Effector memory CD8-positive, alpha-beta T cell (primary cell): ENCODE measurements around the gene ZNF366.

Experiments used
- ATAC-seq: fragments of 150-1000 bp; cut with Tn5 transposase; replicated peaks from 2 replicates; pipeline ENCODE4 v1.10.0; 2021; ENCODE audit warnings: mild to moderate bottlenecking, moderate library complexity
- DNase-seq, 3 experiments: peaks; one replicate each; pipeline ENCODE4 v3.0.0; 2021
- H3K27ac Mint-ChIP-seq, 2 donors: one replicate each; pipeline ENCODE4 v1.8.0; 2022; ENCODE audit warnings: mild to moderate bottlenecking in 2 of 2, mixed read lengths in 2 of 2, moderate library complexity in 2 of 2
- H3K27me3 Mint-ChIP-seq, 2 donors: one replicate each; pipeline ENCODE4 v1.8.0; 2022; ENCODE audit warnings: mixed read lengths in 2 of 2
- H3K36me3 Mint-ChIP-seq: one replicate; pipeline ENCODE4 v1.8.0; 2022; ENCODE audit warnings: mild to moderate bottlenecking, moderate library complexity, mixed read lengths; ENCODE audit not compliant: insufficient read depth
- H3K4me1 Mint-ChIP-seq, 2 donors: one replicate each; pipeline ENCODE4 v1.8.0; 2022; ENCODE audit warnings: low read depth in 2 of 2, mixed read lengths in 2 of 2
- H3K4me3 Mint-ChIP-seq, 2 donors: one replicate each; pipeline ENCODE4 v1.8.0; 2022; ENCODE audit warnings: mild to moderate bottlenecking in 2 of 2, mixed read lengths in 2 of 2, moderate library complexity in 2 of 2
- H3K9me3 Mint-ChIP-seq, 2 donors: one replicate each; pipeline ENCODE4 v1.8.0; 2022; ENCODE audit warnings: mixed read lengths in 2 of 2

ZNF366 gene

DNA sequence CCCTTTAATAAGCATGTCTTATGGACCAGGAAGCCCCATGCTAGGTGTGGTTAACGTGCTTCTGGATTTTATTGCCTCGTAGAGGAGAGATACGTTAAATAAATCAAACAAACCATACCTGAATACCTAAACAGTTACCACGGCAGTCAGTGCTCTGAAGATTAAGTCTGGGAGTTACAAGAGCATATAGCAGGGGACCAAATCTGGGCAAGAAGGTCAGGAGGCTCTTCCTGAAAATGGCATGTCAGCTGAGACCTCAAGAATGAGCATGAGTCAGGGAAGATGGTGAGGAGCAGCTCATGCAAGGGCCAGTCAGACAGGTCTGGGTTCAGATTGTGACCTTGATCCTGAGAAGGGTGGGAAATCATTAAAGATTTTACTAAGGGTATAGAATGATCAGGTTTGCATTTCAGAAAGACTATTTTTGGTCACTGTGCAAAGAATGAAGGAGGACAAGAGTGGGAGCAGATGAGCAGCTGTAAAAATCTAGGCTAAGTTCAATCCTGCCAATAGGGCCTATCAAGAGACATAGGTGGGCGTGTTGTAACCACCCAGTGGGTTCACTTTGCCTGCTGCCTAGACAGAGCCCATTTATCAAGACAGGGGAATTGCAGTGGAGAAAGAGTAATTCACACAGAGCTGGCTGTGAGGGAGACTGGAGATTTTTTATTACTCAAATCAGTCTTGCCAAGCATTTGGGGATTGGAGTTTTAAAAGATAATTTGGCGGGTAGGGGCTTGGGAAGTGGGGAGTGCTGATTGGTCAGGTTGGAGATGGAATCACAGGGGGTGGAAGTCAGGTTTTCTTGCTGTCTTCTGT, 4.8 kb upstream of the ZNF366 start:
- Mint-ChIP-seq H3K4me3 (no peak overlapping the region), H3K9me3 (no peaks in the 10 kb centered on the region), H3K27me3 (peaks cover 41 to 52% of the 10 kb centered on the region in 2 donors), H3K36me3 (peaks cover 5% of the 10 kb centered on the region), H3K4me1 (no peaks in the 10 kb centered on the region), H3K27ac (no peak overlapping the region)
- DNase-seq (no peak), ATAC-seq (no peak)

DNA sequence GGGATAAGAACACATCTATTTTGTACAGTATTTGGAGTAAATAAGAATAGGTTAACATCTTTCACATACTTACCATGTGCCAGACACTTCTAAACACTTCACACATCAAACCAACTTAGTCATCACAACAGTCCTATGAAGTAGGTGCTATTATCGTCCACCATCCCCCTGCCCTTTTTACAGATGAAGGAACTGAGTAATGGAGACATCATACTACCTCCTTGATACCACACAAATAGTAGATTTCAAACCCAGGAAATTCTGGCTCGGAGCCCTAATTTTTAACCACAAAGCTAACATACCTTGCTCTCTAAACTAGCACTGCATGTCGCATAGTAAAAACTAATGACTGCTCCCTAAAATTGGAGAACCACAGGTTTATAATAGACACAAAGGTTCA, 4.2 kb upstream of the ZNF366 start:
- no peak overlapping the region for H3K4me3 Mint-ChIP-seq
- H3K4me1 Mint-ChIP-seq: no peaks in the 10 kb centered on the region
- H3K27ac Mint-ChIP-seq: no peak overlapping the region
- ATAC-seq (no peak), DNase-seq (no peak)
- H3K27me3 Mint-ChIP-seq: peaks cover 47 to 58% of the 10 kb centered on the region in 2 donors
- H3K9me3 Mint-ChIP-seq: no peaks in the 10 kb centered on the region
- H3K36me3 Mint-ChIP-seq: peaks cover 5% of the 10 kb centered on the region

DNA sequence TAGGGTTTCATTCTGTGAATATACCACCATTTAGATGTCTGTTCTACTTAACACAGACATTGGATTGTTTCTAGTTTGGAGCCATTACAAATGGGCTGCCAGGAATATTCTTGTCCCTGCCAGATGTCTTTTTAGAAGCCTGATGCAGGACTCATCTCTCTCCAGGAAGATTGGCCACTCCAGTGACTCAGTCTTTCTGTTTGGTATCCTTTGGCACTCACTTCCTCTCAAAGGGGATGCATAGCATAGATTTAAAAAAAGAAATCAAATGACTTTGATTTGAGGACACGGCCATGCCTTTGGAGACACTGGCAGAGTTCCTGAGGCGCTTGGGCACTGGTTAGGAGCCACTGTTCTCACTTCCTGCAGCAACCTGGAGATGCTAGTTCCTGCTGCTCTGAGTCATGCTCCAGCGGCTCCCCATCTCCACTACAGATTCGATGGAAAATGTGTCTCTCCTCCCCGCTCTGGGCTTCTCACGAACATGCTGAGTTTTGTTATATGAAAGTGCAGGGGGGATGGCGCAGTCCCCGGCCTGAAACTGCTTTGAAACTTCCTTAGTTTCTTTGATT, 3.5 kb upstream of the ZNF366 start:
- Mint-ChIP-seq H3K36me3 (peaks cover 5% of the 10 kb centered on the region), H3K27me3 (peaks cover 49 to 62% of the 10 kb centered on the region in 2 donors), H3K9me3 (no peaks in the 10 kb centered on the region), H3K4me3 (no peak overlapping the region), H3K4me1 (no peaks in the 10 kb centered on the region), H3K27ac (no peak overlapping the region)
- ATAC-seq (no peak), DNase-seq (no peak)

- no peaks in the 10 kb centered on the region for H3K4me1 Mint-ChIP-seq
- no peaks in the 10 kb centered on the region for H3K9me3 Mint-ChIP-seq
- ATAC-seq (no peak), DNase-seq (no peak)
- no peak overlapping the region for H3K4me3 Mint-ChIP-seq
- peaks cover 5% of the 10 kb centered on the region for H3K36me3 Mint-ChIP-seq
- H3K27me3 Mint-ChIP-seq: peaks cover 45 to 62% of the 10 kb centered on the region in 2 donors
- H3K27ac Mint-ChIP-seq: no peak overlapping the region
These were observed 2.2 kb upstream of the ZNF366 start for GRCh38 chr5:72509401-72509800.

DNA sequence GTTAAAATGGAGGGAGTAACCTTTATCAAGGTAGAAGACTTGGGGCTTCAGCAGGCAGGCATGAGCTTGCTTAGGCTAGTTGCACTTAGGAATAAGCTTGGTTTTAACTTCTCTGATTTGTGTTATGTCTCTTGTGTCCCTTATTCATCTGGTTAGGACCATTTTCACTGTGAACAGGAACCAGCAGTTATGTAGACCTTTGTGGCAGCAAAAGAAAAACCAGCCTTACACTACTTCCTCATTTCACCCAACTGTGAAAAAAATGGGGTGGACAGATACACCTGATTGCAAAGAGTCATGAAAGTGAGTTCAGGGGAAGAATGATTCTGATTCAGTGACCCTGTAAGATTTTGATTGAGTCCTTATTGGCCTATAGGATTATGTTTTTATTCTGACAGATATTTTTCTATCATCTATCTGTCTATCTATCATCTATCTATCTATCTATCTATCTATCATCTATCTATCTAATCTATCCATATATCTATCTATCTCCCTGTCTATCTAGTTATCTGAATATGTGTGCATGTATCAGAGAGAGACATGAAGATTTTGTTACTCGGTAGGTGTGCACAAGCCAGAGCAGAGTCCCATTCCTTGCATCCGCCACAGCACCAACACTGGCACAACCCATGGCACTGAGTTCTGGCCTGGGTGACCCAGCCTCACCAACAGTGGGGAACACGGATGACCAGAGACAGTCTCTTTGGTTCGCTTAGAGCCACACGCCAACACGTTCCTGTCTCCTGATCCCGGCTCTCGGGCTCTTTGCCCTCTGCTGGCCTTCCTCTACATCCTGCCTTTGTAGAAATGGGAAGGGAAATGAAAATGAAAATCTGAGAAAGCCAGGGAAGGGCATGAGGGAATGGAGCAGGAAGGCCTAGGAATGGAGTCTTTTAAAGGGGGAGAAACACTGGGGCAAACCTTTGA, 1.3 kb upstream of the ZNF366 start:
- ATAC-seq (no peak), DNase-seq (no peak)
- no peak overlapping the region for H3K4me3 Mint-ChIP-seq
- H3K36me3 Mint-ChIP-seq: peaks cover 5% of the 10 kb centered on the region
- no peak overlapping the region for H3K27ac Mint-ChIP-seq
- H3K27me3 Mint-ChIP-seq: peaks cover 45 to 68% of the 10 kb centered on the region in 2 donors
- H3K4me1 Mint-ChIP-seq: no peaks in the 10 kb centered on the region
- no peaks in the 10 kb centered on the region for H3K9me3 Mint-ChIP-seq

DNA sequence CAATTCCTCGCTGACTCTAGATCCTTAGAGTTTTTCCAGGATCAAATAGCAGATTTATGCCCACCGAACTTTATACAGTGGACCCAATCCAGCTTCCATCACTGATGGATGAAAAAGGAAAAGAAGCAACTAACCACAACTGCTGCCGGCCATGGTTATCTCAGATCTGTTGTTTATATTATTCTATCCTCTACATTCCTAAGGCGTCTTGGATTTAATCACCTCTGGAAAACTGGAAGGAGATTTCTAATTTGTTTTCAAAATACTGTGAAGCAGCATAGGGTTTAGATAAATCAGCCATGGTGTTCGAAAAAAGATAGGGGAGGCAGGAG, 663 bp upstream of the ZNF366 start:
- ATAC-seq (no peak), DNase-seq (no peak)
- Mint-ChIP-seq H3K27me3 (peaks cover 45 to 73% of the 10 kb centered on the region in 2 donors), H3K27ac (no peak overlapping the region), H3K36me3 (peaks cover 5% of the 10 kb centered on the region), H3K4me3 (no peak overlapping the region), H3K4me1 (no peaks in the 10 kb centered on the region), H3K9me3 (no peaks in the 10 kb centered on the region)

DNA sequence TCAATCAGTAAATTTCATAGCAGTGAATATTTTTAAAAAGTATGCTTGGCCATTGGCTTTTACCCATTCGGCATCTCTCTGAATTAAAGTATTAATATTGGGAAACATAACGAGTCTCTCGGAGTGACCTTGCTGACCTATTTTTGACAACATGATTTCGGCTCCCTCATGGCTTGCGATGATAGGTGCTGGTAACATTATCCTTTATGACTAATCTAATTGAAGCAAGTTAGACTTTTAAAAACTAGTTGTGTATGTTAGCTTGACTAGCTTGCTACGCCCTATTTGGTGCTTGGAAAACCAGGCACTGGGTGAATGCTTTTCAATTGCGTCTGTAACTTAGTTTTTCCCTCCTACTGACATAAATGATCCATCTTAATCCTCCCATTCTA, 1.1 kb downstream of the ZNF366 start:
- Mint-ChIP-seq H3K4me1 (no peaks in the 10 kb centered on the region), H3K4me3 (no peak overlapping the region), H3K9me3 (no peaks in the 10 kb centered on the region), H3K27me3 (peaks cover 32 to 62% of the 10 kb centered on the region in 2 donors), H3K27ac (no peak overlapping the region), H3K36me3 (peaks cover 5% of the 10 kb centered on the region)
- DNase-seq: no peak
- ATAC-seq: no peak

GRCh38 chr5:72505539-72506157, 1.6 kb downstream of the ZNF366 start:
- ATAC-seq: no peak
- Mint-ChIP-seq H3K27me3 (peaks cover 31 to 57% of the 10 kb centered on the region in 2 donors), H3K4me3 (no peak overlapping the region), H3K27ac (no peak overlapping the region), H3K36me3 (peaks cover 4% of the 10 kb centered on the region), H3K4me1 (no peaks in the 10 kb centered on the region), H3K9me3 (no peaks in the 10 kb centered on the region)
- DNase-seq: no peak

GRCh38 chr5:72505016-72505415, 2.2 kb downstream of the ZNF366 start:
- ATAC-seq: no peak
- H3K4me1 Mint-ChIP-seq: no peaks in the 10 kb centered on the region
- H3K27ac Mint-ChIP-seq: no peak overlapping the region

GRCh38 chr5:72503888-72504491, 3.2 kb downstream of the ZNF366 start:
- no peak overlapping the region for H3K4me3 Mint-ChIP-seq
- no peaks in the 10 kb centered on the region for H3K9me3 Mint-ChIP-seq
- peaks cover 3% of the 10 kb centered on the region for H3K36me3 Mint-ChIP-seq
- ATAC-seq (no peak), DNase-seq (no peak)
- no peak overlapping the region for H3K27ac Mint-ChIP-seq
- peaks cover 35 to 57% of the 10 kb centered on the region in 2 donors for H3K27me3 Mint-ChIP-seq
- no peaks in the 10 kb centered on the region for H3K4me1 Mint-ChIP-seq

More at GRCh38 chr5:72505016-72505415, 2.2 kb downstream of the ZNF366 start:
- peaks cover 36 to 57% of the 10 kb centered on the region in 2 donors for H3K27me3 Mint-ChIP-seq
- DNase-seq: no peak
- peaks cover 3% of the 10 kb centered on the region for H3K36me3 Mint-ChIP-seq
- H3K4me3 Mint-ChIP-seq: no peak overlapping the region
- no peaks in the 10 kb centered on the region for H3K9me3 Mint-ChIP-seq

DNA sequence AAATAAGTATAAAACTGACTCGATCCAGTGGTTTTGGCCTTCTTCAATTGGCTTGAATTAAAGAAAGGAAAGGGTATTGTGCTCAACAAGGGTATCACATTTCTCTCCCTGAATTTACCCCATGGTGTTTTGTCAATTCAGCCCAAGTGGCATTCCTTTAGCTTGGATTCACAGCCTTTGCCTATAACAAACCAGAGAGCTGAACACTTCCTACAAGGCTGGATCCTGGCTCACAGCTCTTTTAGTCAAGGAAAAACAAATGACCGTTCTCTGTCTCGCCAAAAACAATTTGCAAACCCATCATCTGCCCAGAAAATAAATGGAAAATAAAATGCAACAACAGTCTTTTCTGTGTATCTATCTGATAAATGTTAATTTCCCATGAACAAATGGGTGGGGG, 5.7 kb downstream of the ZNF366 start:
- no peak for ATAC-seq
- Mint-ChIP-seq H3K27ac (no peak overlapping the region), H3K36me3 (no peaks in the 10 kb centered on the region), H3K27me3 (peaks cover 31 to 51% of the 10 kb centered on the region in 2 donors), H3K9me3 (no peaks in the 10 kb centered on the region), H3K4me1 (no peaks in the 10 kb centered on the region), H3K4me3 (no peak overlapping the region)
- no peak for DNase-seq

DNA sequence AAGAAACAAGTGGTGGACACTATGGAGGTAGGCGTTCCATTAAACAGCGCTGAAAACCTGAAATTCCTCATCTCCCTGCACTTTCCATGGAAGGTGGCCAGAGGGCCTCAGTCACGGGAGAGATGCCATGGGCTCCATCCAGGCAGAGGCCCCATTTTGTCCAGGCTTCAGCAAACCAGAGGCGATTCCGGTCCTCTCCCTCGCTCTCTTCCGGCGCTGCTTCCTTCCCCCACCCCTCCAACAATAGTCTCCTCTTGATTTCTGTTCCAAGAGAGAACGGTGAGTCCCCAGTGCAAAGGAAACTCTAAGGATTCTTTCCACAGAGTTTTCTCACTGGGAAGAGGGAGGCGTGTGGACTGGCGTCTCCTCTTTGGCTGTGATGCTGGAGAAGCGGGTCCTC, 7.5 kb downstream of the ZNF366 start:
- Mint-ChIP-seq H3K4me3 (no peak overlapping the region), H3K27me3 (peaks cover 21 to 52% of the 10 kb centered on the region in 2 donors)

GRCh38 chr5:72499090-72499489, 8.1 kb downstream of the ZNF366 start:
- Mint-ChIP-seq H3K4me3 (no peak overlapping the region), H3K9me3 (no peaks in the 10 kb centered on the region), H3K4me1 (no peaks in the 10 kb centered on the region), H3K36me3 (no peaks in the 10 kb centered on the region), H3K27ac (no peak overlapping the region), H3K27me3 (peaks cover 21 to 51% of the 10 kb centered on the region in 2 donors)
- ATAC-seq: no peak
- no peak for DNase-seq

More for the DNA sequence above, 7.5 kb downstream of the ZNF366 start:
- H3K36me3 Mint-ChIP-seq: no peaks in the 10 kb centered on the region
- ATAC-seq (no peak), DNase-seq (no peak)
- no peaks in the 10 kb centered on the region for H3K9me3 Mint-ChIP-seq
- H3K27ac Mint-ChIP-seq: no peak overlapping the region
- H3K4me1 Mint-ChIP-seq: no peaks in the 10 kb centered on the region
